ENCODE results near the gene MBD3.

- TF ChIP-seq CTCF (IDR thresholded peaks at IDR 0.05) (no peak), ZFX (IDR thresholded peaks at IDR 0.05; ENCODE audit: borderline replicate concordance) (no peak)
Measured at GRCh38 chr19:1585243-1585580, 7.5 kb downstream of the MBD3 start.
